Vagina (tissue), 2 donors: ENCODE results near the gene MAN1A1.

Source experiments
- POLR2A ChIP-seq, 2 donors: fragments of 450-650 bp; IDR thresholded peaks; one replicate each; pipeline ENCODE4 v1.6.1; 2017; ENCODE audit warnings: antibody characterized with exemption in 2 of 2, mild to moderate bottlenecking in 2 of 2, moderate library complexity in 2 of 2
- POLR2AphosphoS5 ChIP-seq, 2 donors: sonication (generic); formaldehyde crosslinking; IDR thresholded peaks; one replicate each; pipeline ENCODE4 v1.9.0; 2017; ENCODE audit warnings: antibody characterized with exemption in 2 of 2, mild to moderate bottlenecking in 2 of 2, low read depth in 1 of 2; ENCODE audit not compliant: insufficient read depth in 1 of 2
- TF ChIP-seq, protein P1 (sequence below), 3 experiments: fragments of 450-650 bp in 2 of 3; fragments of 200-600 bp in 1 of 3; sonication (generic) in 1 of 3; IDR thresholded peaks; one replicate each; pipeline ENCODE4 v1.5.1; 2017 to 2019; ENCODE audit warnings: antibody characterized with exemption in 3 of 3, mild to moderate bottlenecking in 2 of 3, moderate library complexity in 2 of 3

DNA sequence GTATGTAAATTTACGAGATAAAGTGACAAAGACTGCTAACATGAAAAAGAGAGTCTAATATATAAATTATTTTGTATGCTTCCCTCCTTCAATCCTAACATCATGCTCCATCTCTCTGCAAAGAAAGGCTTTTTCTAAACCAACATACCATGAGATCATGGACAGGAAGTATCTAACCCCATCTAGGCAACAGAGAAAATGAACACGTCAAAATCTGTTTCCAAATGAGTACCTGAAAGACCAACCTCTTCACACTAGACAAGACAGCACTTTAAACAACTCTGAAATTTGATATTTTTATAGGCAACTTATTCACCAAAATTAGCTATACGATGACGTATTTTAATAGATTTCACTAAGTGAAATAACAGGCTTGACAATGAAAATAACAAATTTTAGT lies 54.6 kb downstream of the MAN1A1 start:
- TF ChIP-seq POLR2AphosphoS5 (IDR thresholded peaks at IDR 0.05; ENCODE audit: insufficient read depth in 1 of 2, low read depth in 1 of 2) (no peak), POLR2A (IDR thresholded peaks at IDR 0.05) (no peak)
- TF ChIP-seq, protein P1, sequence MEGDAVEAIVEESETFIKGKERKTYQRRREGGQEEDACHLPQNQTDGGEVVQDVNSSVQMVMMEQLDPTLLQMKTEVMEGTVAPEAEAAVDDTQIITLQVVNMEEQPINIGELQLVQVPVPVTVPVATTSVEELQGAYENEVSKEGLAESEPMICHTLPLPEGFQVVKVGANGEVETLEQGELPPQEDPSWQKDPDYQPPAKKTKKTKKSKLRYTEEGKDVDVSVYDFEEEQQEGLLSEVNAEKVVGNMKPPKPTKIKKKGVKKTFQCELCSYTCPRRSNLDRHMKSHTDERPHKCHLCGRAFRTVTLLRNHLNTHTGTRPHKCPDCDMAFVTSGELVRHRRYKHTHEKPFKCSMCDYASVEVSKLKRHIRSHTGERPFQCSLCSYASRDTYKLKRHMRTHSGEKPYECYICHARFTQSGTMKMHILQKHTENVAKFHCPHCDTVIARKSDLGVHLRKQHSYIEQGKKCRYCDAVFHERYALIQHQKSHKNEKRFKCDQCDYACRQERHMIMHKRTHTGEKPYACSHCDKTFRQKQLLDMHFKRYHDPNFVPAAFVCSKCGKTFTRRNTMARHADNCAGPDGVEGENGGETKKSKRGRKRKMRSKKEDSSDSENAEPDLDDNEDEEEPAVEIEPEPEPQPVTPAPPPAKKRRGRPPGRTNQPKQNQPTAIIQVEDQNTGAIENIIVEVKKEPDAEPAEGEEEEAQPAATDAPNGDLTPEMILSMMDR (IDR thresholded peaks at IDR 0.05) = no peak
